GM18499 (cell line): Measurements from ENCODE around the gene PAX1.

Experiments
- ATAC-seq: cut with Tn5 transposase; IDR thresholded peaks from one replicate; pipeline ENCODE4 v1.9.1; 2021; ENCODE audit warnings: moderate number of reproducible peaks; ENCODE audit not compliant: insufficient read depth, unreplicated experiment

PAX1 gene

DNA sequence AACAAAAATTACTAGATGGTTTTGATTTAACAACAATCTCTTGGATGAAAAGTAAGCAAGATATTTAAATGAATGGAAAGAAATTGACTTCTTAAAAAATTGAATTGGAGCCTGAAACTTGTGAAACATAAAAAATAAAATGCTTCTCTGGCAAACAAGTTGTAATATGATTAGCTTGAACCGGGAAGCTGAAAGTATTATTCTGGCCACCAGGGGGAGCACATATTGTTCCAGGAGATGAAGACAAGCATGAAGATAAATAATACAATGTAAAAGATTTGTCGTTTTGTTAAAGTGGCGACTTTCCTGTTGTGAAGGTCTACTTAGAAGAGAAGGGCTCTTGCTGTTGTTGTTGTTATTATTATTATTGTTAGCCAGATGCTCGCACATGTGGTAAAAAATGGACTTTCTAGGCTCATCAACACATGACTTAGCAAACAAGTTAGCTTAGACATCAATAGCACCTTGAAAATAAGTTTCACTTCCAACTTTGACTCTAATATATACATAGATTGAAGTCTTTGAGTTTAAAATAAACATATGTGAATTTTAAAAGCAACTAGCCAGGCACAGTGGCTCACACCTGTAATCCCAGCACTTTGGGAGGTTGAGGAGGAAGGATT is 14.2 kb downstream of the PAX1 start:
- no peak for ATAC-seq

DNA sequence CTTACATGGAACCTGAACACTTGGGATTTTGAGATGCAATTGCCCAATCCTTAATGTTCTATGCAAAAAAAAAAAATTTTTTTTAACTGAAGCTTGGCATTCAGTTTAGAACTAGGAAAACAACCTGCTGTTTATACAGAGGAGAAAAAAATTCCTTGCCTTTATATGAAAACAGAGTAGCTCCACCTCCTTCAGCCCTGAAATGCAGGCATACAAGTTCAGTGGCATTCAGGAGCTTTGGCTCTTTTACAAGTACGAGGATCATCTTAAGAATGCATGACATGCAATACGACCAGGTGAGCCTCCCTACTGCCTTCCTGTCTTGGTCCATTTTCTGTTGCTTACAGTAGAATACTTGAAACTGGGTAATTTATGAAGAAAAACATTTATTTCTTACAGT is 20.4 kb downstream of the PAX1 start:
- ATAC-seq, result no peak

DNA sequence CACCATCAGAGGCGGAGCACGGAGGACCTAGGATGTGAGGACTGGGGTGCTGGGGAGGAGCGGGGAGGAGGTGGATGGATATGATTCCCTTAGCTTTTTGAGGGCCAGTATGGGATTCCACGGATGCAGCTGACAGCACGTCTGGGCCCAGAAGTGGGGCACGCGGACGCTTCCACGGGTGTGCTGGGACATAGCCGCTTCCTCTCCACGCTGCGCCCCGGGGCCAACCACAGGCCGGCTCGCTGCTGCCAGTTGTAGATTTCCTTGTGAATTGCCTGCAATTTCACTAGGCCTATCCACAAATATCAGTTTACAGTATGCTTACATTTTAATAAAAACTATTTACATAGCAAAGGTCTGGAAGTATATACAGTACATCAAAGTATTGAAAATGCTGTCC is 23.9 kb downstream of the PAX1 start:
- no peak for ATAC-seq

DNA sequence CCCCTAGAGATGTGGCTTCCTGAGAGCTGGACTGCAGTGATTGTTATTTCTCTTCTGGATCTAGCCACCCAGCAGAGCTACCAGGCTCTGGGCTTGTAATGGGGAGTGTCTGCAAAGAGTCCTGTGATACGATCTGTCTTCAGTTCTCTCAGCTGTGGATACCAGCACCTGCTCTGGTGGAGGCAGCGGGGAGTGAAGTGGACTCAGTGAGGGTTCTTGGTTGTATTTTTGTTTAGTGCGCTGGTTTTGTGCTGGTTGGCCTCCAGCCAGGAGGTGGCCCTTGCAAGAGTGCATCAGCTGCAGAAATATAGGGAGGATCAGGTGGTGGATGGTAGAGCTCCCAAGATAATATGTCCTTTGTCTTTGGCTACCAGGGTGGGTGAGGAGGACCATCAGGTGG is 33.7 kb downstream of the PAX1 start:
- no peak for ATAC-seq

DNA sequence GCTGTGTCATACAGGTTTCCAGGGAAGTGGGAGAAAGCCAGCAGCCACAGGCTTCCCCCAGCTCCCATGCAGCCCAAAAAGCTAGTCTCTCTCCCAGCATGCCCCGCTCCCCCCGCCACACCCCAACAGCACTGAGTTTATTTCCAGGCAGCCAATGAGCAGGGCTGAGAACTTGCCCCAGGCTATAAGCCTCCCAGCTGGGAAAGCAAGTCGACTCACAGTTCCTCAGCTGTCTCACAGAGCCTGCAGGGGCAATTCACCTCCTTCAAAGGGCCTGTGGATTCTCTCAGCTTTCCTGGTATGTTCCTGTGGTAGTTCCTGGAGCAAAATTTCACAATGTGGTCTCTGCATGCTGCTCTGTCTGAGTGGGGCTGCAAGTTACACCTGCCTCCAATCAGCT is 34.2 kb downstream of the PAX1 start:
- no peak for ATAC-seq

DNA sequence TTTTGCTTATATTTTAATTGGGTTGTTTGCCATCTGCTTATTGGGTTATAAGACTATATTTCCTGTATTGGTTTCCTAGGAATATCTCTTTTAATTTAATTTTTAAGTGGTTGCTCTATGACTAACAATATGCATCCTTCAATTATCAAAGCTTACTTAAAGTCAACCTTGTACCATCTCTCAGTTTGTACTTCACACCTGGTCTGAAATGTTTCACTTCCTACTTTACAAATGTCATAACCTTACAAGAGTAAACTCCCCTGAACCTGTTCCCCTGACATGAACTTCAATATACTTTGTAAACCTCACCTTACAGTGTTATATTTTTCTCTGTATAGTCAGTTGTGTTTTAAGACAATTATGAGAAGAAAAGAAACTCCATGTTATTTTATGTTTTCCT is 35.8 kb downstream of the PAX1 start:
- ATAC-seq, result no peak

DNA sequence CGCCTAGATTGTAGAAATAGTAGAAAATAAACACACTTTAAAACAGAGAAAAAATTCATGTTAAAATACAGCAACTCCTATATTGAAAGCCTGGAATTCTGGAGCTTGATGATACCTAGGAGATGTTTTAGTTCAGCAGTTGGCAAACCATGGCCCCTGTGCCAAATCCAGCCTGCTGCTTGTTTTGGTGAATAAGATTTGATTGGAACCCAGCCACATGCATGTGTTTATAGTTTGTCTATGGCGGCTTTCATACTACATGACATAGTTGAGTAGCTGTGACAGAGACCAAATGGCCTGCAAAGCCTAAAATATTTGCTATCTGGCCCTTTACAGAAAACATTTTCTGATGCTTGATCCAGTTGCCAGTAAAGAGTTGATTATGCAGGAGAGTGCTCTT is 57.2 kb downstream of the PAX1 start:
- ATAC-seq, result no peak

DNA sequence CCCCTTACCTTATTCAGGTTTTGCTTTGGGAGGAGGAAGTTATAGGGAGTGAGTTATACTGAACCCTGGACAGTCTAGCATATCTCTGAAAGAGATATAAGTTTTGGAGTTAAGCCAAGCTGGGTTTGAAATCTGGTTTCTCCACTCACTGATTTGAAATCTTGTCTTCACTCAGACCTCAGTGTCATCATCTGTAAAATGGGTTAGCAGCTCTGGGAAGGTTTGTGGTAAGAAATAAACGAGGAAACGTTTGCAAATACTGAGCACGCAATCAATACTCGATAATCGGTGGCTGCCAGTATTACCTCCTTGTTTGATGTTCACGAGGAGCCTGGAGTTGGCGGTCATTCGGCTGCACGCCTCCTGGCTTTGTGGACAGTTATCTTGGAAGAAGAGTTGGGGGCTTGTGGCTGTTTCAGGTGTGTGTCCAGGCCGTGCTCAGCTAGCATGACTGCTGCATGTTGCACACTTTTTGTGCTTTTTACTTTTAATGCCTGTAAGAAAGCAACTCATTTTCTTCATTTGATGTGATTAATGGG is 61.8 kb downstream of the PAX1 start:
- no peak for ATAC-seq

DNA sequence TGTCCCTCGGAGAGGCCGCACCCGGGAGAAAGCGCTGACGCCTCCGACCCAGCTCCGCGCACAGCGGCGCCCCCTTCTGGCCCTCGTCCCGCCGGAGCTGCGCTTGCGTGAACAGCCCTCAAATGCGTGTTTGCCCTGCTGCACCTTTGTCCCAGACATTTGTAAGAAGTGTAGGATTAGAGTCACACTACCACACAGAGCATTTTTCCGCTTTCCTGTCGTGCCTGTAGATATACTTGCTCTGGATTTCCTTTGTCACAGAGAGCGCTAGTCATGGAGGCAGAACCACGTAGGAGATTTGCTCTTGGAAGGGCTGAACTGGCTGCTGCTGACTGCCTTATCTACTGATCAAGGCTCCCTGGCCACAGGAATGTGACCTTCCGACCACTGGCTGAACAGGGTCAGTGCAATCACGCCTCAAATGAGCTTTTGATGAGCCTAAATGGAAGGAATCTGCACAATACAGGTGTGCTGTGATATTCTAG is 62.3 kb downstream of the PAX1 start:
- ATAC-seq, result no peak
